Osteoblast (primary cell): ENCODE measurements around the gene RSRC2. TPM values are rescaled to one million over a fixed set of nuclear protein-coding genes. Genes with fewer than 3 reads are reported as not detected.

ENCODE experiments used
- DNase-seq: peaks from one replicate; pipeline ENCODE4 v3.0.0; 2011; ENCODE audit warnings: low spot score, mixed read lengths; ENCODE audit not compliant: insufficient read length; ENCODE audit errors: missing footprints
- H2AFZ ChIP-seq: 2 replicates; pipeline ENCODE4 v1.6.0; 2011; ENCODE audit warnings: mild to moderate bottlenecking, low read length
- H3K27ac ChIP-seq: 2 replicates; pipeline ENCODE4 v1.5.1; 2011; ENCODE audit warnings: mild to moderate bottlenecking, low read depth, low read length, moderate library complexity
- H3K27me3 ChIP-seq: 2 replicates; pipeline ENCODE4 v1.6.0; 2012; ENCODE audit warnings: mild to moderate bottlenecking, control low read depth, inconsistent platforms, low read length, moderate library complexity; ENCODE audit not compliant: insufficient read depth
- H3K36me3 ChIP-seq: 2 replicates; pipeline ENCODE4 v1.5.1; 2011; ENCODE audit warnings: mild to moderate bottlenecking, low read length, control low read depth, moderate library complexity; ENCODE audit not compliant: insufficient read depth
- H3K4me1 ChIP-seq: 2 replicates; pipeline ENCODE4 v1.5.1; 2011; ENCODE audit warnings: mild to moderate bottlenecking, low read length, control low read depth, moderate library complexity; ENCODE audit not compliant: insufficient read depth
- H3K4me2 ChIP-seq: 2 replicates; pipeline ENCODE4 v1.6.0; 2011; ENCODE audit warnings: mild to moderate bottlenecking, low read length; ENCODE audit not compliant: insufficient read depth
- H3K4me3 ChIP-seq: fragments of 200-600 bp; sonication (generic); 3 replicates; pipeline ENCODE4 v1.5.1; 2012; ENCODE audit warnings: mild to moderate bottlenecking, low read length, inconsistent platforms; ENCODE audit not compliant: insufficient read depth
- H3K79me2 ChIP-seq: 2 replicates; pipeline ENCODE4 v1.6.0; 2012; ENCODE audit warnings: mild to moderate bottlenecking, low read length, control low read depth, inconsistent platforms; ENCODE audit not compliant: insufficient read depth
- H3K9me3 ChIP-seq: 2 replicates; pipeline ENCODE4 v1.5.1; 2011; ENCODE audit warnings: low read depth, low read length, control low read depth
- H4K20me1 ChIP-seq: 2 replicates; pipeline ENCODE4 v1.6.0; 2012; ENCODE audit warnings: mild to moderate bottlenecking, low read length, control low read depth; ENCODE audit not compliant: insufficient read depth
- small RNA-seq: library from RNA; depleted of rRNA; stranded (forward); fragments of <200 nt; gene quantifications from one replicate; pipeline ENCODE3, GENCODE V24; 2012
- total RNA-seq: library from RNA; depleted of rRNA; stranded (reverse); fragments of >200 nt; gene quantifications from 2 replicates; pipeline ENCODE4 v1.2.3, GENCODE V29; 2012
- TF ChIP-seq, protein P1 (sequence below): IDR thresholded peaks from 2 replicates; pipeline ENCODE4 v1.5.1; 2011; ENCODE audit warnings: mild to moderate bottlenecking, low read depth, low read length, moderate library complexity; ENCODE audit errors: extremely low read depth

RSRC2 gene
- total RNA-seq, 1 donor, result 43.1 TPM

GRCh38 chr12:122454250-122454721, 72.5 kb downstream of the RSRC2 start:
- H2AFZ ChIP-seq, result peak overlapping the region; percentile 72

More at GRCh38 chr12:122454250-122454721, 72.5 kb downstream of the RSRC2 start:
- H3K9me3 ChIP-seq, result no peaks in the 10 kb centered on the region
- H3K4me3 ChIP-seq, result no peak overlapping the region
- no peaks in the 10 kb centered on the region for H3K36me3 ChIP-seq
- no peak overlapping the region for H3K4me2 ChIP-seq
- H3K4me1 ChIP-seq, result peaks cover 3% of the 10 kb centered on the region
- no peak overlapping the region for H3K27ac ChIP-seq
- no peak for DNase-seq
- H3K27me3 ChIP-seq, result no peaks in the 10 kb centered on the region
- H3K79me2 ChIP-seq, result no peaks in the 10 kb centered on the region
- no peaks in the 10 kb centered on the region for H4K20me1 ChIP-seq
- TF ChIP-seq, protein P1, sequence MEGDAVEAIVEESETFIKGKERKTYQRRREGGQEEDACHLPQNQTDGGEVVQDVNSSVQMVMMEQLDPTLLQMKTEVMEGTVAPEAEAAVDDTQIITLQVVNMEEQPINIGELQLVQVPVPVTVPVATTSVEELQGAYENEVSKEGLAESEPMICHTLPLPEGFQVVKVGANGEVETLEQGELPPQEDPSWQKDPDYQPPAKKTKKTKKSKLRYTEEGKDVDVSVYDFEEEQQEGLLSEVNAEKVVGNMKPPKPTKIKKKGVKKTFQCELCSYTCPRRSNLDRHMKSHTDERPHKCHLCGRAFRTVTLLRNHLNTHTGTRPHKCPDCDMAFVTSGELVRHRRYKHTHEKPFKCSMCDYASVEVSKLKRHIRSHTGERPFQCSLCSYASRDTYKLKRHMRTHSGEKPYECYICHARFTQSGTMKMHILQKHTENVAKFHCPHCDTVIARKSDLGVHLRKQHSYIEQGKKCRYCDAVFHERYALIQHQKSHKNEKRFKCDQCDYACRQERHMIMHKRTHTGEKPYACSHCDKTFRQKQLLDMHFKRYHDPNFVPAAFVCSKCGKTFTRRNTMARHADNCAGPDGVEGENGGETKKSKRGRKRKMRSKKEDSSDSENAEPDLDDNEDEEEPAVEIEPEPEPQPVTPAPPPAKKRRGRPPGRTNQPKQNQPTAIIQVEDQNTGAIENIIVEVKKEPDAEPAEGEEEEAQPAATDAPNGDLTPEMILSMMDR, result no peak

Small RNAs within 50 kb of the gene (small RNA-seq; reads per million reads assigned to genes)
- not detected for gene AC026333.1
- not detected for gene RF00411

Other genes with a start within 250 kb of the RSRC2 start
- gene CLIP1, start 104.3 kb downstream of the RSRC2 start, total RNA-seq, result 90.8 and 103 TPM in 2 replicates
- gene ZCCHC8, start 26.0 kb downstream of the RSRC2 start, total RNA-seq, result 18.9 and 22.8 TPM in 2 replicates
- 12.3 and 14.7 TPM in 2 replicates for gene KNTC1, start 313 bp upstream of the RSRC2 start, total RNA-seq
- gene HCAR2, start 176.4 kb upstream of the RSRC2 start, total RNA-seq, result not detected in 2 replicates
- not detected in 2 replicates for gene HCAR3, start 189.9 kb upstream of the RSRC2 start, total RNA-seq
- 0.59 and 1.1 TPM in 2 replicates for gene HCAR1, start 203.9 kb upstream of the RSRC2 start, total RNA-seq
- 37.4 and 44.5 TPM in 2 replicates for gene DENR, start 225.9 kb upstream of the RSRC2 start, total RNA-seq
- 0.36 and 1.2 TPM in 2 replicates for gene CCDC62, start 247.6 kb upstream of the RSRC2 start, total RNA-seq